ENCODE measurements around the gene BRD3. TPM values are rescaled to one million over a fixed set of nuclear protein-coding genes. Genes with fewer than 3 reads are reported as not detected.

Gene BRD3
- polyA plus RNA-seq, 2 of the 4 experiments (the other 2 are of a cell fraction) = 9.0 to 15.3 TPM

DNA sequence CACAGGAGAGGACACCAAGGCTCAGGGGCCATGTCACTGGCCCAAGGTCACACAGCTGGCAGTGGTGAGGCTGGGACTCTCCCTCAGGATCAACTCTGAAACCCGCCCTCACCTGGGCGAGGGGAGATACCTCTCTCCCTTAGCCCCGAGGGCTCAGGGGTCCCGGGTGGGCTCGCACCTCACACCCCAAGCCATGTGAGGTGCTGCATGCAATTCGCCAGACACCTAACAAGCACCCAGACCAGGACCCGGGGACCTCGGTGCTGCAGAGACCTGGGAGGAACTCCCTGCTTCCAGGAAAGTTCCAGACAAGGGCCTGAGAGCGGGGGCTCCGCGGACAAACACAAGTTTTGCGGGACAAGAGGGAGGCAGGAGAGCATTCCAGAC, 19.3 kb downstream of the BRD3 start:
- FAIRE-seq = no peak
- ATAC-seq = no peak
- Histone ChIP-seq H3K9me3 (no peaks in the 10 kb centered on the region), H3K4me1 (no peaks in the 10 kb centered on the region), H3K4me3 (no peak overlapping the region), H3K4me2 (no peak overlapping the region), H3K27ac (no peak overlapping the region)
- DNase-seq (ENCODE audit: low read depth in 1 of 2, low spot score in 1 of 2) = no peak
- ChIA-PET POLR2A (no interaction called here), CTCF (no interaction called here)
- TF ChIP-seq FOXS1 (CRISPR knock-in tag; IDR thresholded peaks at IDR 0.05) (no peak), EHMT2 (IDR thresholded peaks at IDR 0.05; ENCODE audit: low read depth) (no peak), HOXB5 (CRISPR knock-in tag; IDR thresholded peaks at IDR 0.05) (no peak), TFCP2L1 (CRISPR knock-in tag; IDR thresholded peaks at IDR 0.05) (no peak), BHLHE40 (IDR thresholded peaks at IDR 0.05; ENCODE audit: low read depth, low read length) (no peak), ESRRA (IDR thresholded peaks at IDR 0.05; ENCODE audit: borderline replicate concordance, low read length) (no peak)
- TF ChIP-seq, protein P1, sequence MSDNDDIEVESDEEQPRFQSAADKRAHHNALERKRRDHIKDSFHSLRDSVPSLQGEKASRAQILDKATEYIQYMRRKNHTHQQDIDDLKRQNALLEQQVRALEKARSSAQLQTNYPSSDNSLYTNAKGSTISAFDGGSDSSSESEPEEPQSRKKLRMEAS (IDR thresholded peaks at IDR 0.05) = no peak
- TF ChIP-seq, protein P2, sequence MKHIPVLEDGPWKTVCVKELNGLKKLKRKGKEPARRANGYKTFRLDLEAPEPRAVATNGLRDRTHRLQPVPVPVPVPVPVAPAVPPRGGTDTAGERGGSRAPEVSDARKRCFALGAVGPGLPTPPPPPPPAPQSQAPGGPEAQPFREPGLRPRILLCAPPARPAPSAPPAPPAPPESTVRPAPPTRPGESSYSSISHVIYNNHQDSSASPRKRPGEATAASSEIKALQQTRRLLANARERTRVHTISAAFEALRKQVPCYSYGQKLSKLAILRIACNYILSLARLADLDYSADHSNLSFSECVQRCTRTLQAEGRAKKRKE (CRISPR knock-in tag; IDR thresholded peaks at IDR 0.05; ENCODE audit: low read depth) = no peak
- WGBS (ENCODE audit: missing lambda C conversion rate) = 97% methylated on average over 6 of the region's 12 CpGs

DNA sequence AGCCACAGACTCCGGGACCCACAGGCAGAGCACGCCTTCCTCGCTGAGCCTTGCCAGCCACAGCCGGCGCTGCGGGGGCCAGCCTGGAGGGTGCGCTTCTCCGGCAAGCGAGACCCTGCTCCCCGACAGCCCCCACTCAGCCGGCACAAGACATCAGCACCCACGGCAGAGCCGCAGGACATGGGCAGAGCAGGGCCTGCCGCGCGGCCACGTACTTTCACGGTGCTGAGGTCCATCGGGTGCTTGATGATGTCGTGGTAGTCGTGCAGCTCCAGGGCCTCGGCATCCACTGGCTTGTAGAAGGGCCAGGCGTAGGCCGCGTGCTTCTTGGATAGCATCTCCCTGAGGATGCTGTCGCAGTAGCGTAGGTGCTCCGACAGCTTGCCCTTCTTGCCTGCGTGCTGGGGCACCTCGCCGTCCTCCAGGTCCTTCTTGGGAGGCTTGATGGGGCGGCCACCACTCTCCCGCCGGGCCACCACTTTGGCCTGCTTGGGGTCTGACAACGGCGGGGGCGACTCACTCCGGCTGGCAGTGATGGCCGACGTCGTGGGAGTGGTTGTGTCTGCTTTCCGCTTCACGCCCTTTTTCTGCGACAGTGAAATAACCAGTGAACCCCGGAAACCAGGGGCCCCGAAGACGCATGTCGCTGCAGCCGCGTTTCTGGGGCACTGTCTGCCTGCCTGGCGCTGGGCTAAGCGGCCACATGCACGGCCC, 19.8 kb downstream of the BRD3 start:
- FAIRE-seq = no peak
- H3K9me3 ChIP-seq = no peaks in the 10 kb centered on the region
- TF ChIP-seq RARB (CRISPR knock-in tag; IDR thresholded peaks at IDR 0.05) = no peak
- TF ChIP-seq FOXS1 (CRISPR knock-in tag; IDR thresholded peaks at IDR 0.05) = no peak
- no peak for TF ChIP-seq ZC3H11A (IDR thresholded peaks at IDR 0.05)
- TF ChIP-seq HEYL (CRISPR knock-in tag; IDR thresholded peaks at IDR 0.05) = no peak
- TF ChIP-seq CEBPB (IDR thresholded peaks at IDR 0.05) = no peak
- H3K4me3 ChIP-seq = no peak overlapping the region
- H3K4me2 ChIP-seq = no peak overlapping the region
- CTCF ChIA-PET = no interaction called here
- DNase-seq (ENCODE audit: low read depth in 1 of 2, low spot score in 1 of 2) = no peak
- POLR2A ChIA-PET = no interaction called here
- no peak for ATAC-seq
- H3K4me1 ChIP-seq = no peaks in the 10 kb centered on the region
- 95% methylated on average over 43 of the region's 53 CpGs for WGBS (ENCODE audit: missing lambda C conversion rate)
- H3K27ac ChIP-seq = no peak overlapping the region

DNA sequence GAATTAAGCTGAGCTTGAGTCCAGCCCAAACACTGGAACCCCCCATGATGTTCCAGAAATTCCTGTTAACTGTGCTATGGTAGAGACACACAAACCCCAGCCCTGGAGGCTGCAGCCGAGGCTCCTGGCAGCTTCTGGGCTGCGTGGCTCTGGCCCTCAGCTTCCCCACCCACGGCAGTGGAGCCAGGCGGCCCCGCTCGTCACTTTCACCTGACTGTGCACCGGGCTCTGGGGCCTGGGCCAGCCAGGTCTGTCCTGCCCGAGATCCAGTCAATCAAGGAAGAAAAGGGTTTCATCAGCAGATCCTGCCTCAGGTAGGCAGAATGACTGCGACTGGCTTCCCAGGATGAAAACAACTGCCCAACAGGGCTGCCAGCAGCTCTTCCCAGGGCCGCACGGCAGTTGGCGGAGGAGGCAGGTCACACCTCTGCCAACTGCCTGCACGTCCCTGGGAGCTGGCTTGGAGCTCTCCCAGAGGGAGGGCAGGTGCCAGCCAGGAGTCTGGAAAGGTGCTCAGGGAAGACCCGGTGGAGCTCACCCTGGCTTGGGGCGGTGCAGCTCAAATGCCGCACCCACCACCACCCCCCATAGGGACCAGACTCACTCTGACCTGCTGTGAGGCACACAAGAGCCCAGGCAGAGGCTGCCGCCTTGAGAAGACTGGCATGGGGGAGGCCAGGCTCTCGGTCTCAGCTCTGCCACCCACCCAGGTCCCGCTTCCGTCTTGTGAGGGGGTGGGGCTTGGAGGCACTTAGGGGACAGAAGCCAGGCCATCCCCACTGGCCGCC, 20.7 kb downstream of the BRD3 start:
- DNase-seq (ENCODE audit: low read depth in 1 of 2, low spot score in 1 of 2) (no peak), FAIRE-seq (no peak), ATAC-seq (no peak)
- no peaks in the 10 kb centered on the region for H3K4me1 ChIP-seq
- no peaks in the 10 kb centered on the region for H3K9me3 ChIP-seq
- H3K4me3 ChIP-seq = no peak overlapping the region
- H3K4me2 ChIP-seq = no peak overlapping the region
- TF ChIP-seq, protein P3, sequence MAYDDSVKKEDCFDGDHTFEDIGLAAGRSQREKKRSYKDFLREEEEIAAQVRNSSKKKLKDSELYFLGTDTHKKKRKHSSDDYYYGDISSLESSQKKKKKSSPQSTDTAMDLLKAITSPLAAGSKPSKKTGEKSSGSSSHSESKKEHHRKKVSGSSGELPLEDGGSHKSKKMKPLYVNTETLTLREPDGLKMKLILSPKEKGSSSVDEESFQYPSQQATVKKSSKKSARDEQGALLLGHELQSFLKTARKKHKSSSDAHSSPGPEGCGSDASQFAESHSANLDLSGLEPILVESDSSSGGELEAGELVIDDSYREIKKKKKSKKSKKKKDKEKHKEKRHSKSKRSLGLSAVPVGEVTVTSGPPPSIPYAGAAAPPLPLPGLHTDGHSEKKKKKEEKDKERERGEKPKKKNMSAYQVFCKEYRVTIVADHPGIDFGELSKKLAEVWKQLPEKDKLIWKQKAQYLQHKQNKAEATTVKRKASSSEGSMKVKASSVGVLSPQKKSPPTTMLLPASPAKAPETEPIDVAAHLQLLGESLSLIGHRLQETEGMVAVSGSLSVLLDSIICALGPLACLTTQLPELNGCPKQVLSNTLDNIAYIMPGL (CRISPR knock-in tag; IDR thresholded peaks at IDR 0.05; ENCODE audit: borderline replicate concordance) = no peak
- TF ChIP-seq HOXB13 (CRISPR knock-in tag; IDR thresholded peaks at IDR 0.05; ENCODE audit: low read depth) (no peak), GATA3 (IDR thresholded peaks at IDR 0.05; ENCODE audit: borderline replicate concordance) (no peak), MAFK (IDR thresholded peaks at IDR 0.05; ENCODE audit: partially characterized antibody) (no peak), RCOR1 (IDR thresholded peaks at IDR 0.05; ENCODE audit: low read depth, low read length) (no peak), ZC3H11A (IDR thresholded peaks at IDR 0.05) (no peak), HDAC2 (IDR thresholded peaks at IDR 0.05) (no peak), RARB (CRISPR knock-in tag; IDR thresholded peaks at IDR 0.05) (no peak), FOSB (CRISPR knock-in tag; IDR thresholded peaks at IDR 0.05) (no peak), HEYL (CRISPR knock-in tag; IDR thresholded peaks at IDR 0.05) (no peak), EHF (CRISPR knock-in tag; IDR thresholded peaks at IDR 0.05) (no peak), PHF8 (IDR thresholded peaks at IDR 0.05; ENCODE audit: borderline replicate concordance, low read depth) (no peak), CEBPB (IDR thresholded peaks at IDR 0.05) (no peak), KDM1A (IDR thresholded peaks at IDR 0.05; ENCODE audit: low read depth) (no peak), FOSL2 (IDR thresholded peaks at IDR 0.05) (no peak), FOSL2 (CRISPR knock-in tag; IDR thresholded peaks at IDR 0.05) (no peak)
- TF ChIP-seq, protein P4, sequence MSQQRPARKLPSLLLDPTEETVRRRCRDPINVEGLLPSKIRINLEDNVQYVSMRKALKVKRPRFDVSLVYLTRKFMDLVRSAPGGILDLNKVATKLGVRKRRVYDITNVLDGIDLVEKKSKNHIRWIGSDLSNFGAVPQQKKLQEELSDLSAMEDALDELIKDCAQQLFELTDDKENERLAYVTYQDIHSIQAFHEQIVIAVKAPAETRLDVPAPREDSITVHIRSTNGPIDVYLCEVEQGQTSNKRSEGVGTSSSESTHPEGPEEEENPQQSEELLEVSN (IDR thresholded peaks at IDR 0.05; ENCODE audit: borderline replicate concordance, low read depth) = no peak
- TF ChIP-seq, protein P5, sequence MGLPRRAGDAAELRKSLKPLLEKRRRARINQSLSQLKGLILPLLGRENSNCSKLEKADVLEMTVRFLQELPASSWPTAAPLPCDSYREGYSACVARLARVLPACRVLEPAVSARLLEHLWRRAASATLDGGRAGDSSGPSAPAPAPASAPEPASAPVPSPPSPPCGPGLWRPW (IDR thresholded peaks at IDR 0.05) = no peak
- TF ChIP-seq, protein P6, sequence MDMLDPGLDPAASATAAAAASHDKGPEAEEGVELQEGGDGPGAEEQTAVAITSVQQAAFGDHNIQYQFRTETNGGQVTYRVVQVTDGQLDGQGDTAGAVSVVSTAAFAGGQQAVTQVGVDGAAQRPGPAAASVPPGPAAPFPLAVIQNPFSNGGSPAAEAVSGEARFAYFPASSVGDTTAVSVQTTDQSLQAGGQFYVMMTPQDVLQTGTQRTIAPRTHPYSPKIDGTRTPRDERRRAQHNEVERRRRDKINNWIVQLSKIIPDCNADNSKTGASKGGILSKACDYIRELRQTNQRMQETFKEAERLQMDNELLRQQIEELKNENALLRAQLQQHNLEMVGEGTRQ (IDR thresholded peaks at IDR 0.05) = no peak
- TF ChIP-seq, protein P1 (IDR thresholded peaks at IDR 0.05) = no peak
- no peak overlapping the region for H3K27ac ChIP-seq
- ChIA-PET POLR2A (no interaction called here), CTCF (interaction anchor here (0.8 to 2.6 kb wide), 3 partner anchors 51 to 265 kb away, joined by 3 to 12 read pairs (median 3); no protein-coding TSS in a partner anchor)
- WGBS (ENCODE audit: missing lambda C conversion rate) = 97% methylated on average over 11 of the region's 21 CpGs

Data from A549 (cell line).